T1000 (cell line): ENCODE data around the gene GULP1.
"Not testable (repeated sequence)": the region's sequence is repeated elsewhere in the genome, so short reads cannot be mapped to it uniquely, and the experiment has no call there.

Source experiments
- DNase-seq: peaks from one replicate; lab custom pipeline; 2025; ENCODE audit warnings: mixed read lengths; lab: John Stamatoyannopoulos, UW

GULP1 gene

DNA sequence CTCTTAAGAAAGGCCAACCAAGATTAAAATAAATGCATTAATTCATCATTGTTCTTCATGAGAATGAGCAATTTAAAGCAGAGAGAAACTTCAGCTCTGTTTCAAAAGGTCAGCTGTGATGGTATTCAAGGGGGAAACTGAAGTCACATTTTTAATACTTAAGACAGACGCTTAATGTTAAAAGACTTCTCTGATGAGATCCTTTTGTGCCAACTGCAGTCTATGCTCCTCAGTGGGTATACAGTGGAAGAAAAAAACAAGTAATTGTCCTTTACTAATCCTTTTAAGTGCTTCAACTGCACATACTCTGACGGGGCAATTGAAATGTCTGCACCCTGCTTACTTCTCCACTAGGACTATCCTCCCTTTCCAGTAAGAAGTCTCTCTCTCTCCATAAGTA, 309.7 kb downstream of the GULP1 start:
- no peak for DNase-seq

DNA sequence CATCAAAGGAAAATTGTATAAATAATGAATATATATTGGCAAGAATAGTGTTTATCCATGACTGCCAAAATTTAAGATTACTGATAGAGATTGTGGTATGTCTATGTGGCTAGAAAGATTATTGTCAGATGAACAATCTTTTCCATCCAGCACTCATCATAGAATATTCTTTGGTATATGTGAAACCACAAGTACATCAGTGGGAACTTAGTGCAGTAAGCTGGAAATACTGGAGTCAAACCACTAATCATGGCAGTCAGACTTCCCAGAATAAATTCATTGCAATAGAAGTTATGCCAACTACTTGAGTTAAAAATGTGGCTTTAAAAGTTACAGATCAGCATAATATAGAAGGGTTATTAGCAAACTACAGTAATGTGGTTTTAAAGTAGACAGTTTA, 310.3 kb downstream of the GULP1 start:
- no peak for DNase-seq

DNA sequence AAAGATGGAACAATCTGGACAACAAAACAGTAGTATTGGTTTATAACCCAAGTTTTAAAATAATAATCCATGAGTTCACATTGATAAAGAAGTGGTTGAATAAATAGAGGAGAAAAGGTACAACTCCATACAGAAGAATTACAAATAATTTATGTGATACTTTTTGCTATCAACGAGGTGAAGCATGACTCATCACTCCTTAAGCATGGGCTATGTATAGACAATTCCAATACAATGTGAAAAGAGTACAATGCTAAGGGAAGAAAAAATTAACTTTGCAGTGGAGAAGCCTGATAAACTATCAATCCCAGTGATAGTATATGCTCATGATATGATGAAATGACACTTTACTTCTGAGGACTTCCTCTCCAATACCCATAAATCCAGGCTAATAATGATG, 312.9 kb downstream of the GULP1 start:
- no peak for DNase-seq

DNA sequence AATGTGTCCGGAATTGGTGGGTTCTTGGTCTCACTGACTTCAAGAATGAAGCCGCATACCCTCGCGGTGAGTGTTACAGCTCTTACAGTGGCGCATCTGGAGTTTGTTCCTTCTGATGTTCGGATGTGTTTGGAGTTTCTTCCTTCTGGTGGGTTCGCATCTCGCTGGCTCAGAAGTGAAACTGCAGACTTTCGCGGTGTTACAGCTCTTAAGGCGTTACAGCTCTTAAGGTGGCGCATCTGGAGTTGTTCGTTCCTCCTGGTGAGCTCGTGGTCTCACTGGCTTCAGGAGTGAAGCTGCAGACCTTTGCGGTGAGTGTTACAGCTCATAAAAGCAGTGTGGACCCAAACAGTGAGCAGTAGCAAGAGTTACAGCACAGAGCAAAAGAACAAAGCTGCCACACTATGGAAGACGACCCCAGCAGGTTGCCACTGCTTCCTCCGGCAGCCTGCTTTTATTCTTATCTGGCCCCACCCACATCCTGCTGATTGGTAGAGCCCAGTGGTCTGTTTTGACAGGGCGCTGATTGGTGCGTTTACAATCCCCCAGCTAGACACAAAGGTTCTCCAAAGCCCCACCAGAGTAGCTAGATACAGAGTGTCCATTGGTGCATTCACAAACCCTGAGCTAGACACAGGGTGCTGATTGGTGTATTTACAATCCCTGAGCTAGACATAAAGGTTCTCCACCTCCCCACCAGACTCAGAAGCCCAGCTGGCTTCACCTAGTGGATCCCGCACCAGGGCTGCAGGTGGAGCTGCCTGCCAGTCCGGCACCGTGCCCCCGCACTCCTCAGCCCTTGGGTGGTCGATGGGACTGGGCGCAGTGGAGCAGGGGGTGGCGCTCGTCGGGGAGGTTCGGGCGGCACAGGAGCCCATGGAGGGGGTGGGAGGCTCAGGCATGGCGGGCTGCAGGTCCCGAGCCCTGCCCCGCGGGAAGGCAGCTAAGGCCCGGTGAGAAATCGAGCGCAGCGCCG, 314.2 kb downstream of the GULP1 start:
- DNase-seq: not testable (repeated sequence)

DNA sequence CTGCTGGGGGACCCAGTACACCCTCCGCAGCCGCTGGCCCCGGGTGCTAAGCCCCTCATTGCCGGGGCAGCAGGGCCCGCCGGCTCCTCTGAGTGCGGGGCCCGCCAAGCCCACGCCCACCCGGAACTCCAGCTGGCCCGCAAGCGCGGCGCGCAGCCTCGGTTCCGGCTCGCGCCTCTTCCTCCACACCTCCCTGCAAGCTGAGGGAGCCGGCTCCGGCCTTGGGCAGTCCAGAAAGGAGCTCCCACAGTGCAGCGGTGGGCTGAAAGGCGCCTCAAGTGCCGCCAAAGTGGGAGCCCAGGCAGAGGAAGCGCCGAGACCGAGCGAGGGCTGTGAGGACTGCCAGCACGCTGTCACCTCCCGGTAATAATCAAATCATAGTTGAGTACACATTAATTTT, 314.9 kb downstream of the GULP1 start:
- not testable (repeated sequence) for DNase-seq

DNA sequence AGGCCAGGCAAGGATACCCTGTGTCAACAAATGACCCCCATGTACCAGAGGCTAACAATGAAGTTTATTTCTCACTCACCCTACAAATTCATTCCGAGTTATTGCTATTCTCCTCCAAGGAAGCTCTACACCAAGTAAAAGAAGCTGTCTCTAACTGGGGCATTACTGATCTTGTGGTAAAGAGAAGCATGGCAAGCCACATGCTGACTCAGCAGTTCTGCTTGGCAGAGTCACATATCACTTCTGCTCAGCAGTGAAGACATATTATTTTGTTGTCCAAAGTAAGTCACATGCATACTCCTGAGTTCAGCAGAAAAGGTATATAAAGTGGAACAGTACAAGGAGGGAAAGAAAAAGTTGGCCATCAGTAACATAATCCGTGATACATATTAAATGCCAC, 315.8 kb downstream of the GULP1 start:
- DNase-seq: no peak

DNA sequence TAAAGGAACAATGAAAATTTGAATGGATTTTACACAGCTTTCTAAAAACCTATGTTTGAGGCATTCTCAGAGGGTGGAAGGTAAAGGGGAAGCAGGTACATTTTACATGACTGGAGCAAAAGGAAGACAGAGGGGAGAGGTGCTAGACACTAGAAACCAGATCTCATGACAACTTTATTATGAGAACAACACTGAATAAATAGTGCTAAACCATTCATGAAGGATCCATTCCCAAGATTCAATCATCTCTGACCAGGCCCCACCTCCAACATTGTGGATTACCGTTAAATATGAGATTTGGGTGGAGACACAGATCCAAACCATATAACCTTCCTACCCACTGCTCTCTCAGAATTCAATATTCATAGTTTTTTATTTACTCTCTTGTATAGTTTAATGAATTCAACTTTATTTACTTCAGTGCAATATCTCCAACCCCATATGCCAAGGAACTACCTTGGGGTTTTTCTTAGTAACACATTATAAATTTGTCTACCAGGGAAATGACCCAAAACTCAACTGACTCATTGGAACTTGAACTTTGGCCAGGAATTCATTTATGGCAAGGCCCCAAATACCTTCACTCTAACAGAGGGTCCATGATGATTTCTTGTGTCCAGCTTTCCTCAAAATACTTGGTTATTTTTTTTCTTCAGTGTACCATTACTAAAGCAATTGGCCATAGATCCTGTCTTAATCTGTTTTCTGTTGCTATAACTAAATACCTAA, 317.8 kb downstream of the GULP1 start:
- no peak for DNase-seq

DNA sequence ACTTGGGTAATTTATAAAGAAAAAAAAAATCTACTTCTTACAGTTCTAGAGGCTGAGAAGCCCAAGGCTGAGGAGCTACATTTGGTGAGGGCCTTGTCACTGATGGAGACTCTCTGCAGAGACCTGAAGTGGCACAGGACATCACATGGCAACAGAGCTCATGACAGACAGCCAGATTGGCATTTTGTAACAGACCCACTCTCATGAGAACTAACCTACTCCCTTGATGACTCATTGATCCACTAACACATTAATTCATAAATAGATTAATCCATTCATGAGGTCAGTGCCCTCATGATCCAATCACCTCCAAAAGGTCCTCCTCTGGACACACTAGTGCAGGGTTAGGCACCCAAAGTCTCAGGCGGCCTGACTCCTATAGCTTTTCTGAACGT, 318.4 kb downstream of the GULP1 start:
- DNase-seq: no peak

DNA sequence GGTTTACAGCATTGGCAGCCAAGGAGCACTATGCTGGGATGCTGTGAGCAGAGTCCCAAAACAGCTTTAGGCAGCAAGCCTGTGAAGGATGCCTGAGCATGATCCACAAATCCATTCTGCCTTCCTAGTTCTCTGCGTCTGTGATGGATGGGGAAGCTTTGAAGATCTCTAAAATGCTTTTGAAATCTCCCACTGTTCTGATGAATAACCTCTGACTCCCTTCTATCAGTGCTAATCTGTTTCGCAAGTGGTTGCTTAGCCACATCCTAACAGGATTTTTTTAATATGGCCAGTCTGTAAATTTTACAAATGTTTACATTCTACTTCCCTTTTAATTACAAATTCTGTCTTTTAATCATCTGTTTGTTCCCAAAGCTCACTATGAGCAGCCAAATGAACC, 319.2 kb downstream of the GULP1 start:
- no peak for DNase-seq

DNA sequence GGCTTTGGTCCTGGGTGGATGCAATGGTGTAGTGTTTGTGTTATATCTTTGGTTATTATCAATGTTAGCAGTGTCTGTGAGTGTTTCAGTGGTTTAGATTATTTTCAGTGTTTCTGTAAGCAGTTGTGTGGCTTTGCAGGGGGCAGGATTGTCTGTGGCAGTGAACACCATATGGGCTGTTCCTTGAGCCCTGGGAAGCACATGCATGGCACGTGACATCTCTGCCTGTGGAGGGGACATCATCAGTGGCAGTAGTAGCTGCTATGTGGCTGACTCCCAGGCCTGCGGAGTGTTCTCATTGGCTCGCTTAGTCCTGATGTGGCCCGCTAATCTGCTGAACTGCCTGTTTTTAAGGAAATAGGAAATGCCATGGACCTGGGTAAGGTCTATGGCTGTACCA, 327.5 kb downstream of the GULP1 start:
- no peak for DNase-seq

DNA sequence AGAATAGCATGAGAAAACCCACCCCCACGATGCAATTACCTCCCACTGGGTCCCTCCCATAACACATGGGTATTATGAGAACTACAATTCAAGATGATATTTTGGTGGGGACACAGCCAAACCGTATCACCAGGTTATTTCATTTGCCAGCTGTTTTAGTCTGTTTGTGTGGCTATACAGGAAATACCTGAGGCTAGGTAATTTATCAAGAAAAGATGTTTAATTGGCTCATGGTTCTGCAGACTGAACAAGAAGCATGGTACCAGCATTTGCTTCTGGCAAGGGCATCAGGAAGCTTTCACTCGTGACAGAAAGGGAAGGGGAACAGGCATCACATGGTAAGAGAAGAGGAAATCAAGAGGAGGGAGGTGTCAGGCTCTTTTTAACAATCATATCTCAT, 329.2 kb downstream of the GULP1 start:
- no peak for DNase-seq

DNA sequence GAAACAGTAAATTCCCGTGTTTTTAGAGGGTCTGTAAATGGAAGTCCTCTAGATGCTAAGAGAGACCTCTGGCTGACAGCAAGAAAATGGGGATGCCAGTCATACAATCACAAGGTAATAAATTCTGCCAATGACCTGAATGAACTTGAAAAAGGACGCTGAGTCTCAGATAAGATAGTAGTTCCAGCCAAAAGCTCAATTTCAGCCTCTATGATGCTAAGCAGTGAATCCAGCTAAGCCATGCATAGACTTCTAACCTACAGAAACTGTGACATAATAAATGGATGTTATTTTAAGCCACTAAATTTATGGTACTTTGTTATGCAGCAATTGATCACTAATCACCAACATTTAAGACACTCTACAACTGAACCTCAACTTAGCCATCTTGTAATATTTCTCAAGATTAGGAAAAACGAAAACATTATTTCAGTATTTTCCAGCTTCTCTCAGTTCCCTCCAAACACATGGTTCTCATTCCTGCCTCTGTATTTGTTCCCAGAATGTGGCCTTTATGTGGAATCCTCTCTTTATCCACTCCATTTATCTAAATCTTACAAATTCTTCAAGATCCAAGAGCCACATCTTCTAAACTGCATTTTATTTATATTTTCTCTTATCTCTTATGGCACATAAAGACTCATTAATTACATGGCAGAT, 331.1 kb downstream of the GULP1 start:
- no peak for DNase-seq

DNA sequence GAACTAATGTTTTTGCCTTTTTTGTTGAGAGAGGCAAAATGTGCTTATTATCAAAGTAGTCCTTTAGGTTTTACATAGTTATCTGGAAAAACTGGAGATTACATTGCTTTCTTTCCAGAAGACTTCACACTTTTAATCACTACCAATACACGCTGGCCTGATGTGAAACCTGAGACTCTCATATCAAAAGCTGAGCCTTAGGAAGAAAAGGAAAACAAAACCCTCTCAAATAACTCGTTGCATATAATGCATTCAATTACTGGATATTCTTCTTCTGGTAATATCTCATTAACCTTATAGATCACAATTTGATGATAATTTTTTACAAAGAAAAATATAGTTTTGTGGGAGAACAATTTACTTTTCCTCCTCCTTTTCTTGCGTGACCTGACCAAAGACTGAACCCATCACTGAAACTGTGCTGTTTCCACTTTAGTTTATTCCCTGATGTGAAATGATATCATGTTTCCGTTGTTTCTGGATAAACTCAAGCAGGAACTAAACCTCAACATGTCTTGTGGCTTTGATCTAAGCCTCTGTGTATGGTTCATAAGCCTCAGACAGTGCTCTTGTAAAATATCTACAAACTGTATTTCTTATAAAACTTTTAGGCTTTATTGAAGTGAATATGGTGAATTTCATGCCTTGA, 332.4 kb downstream of the GULP1 start:
- DNase-seq: no peak

DNA sequence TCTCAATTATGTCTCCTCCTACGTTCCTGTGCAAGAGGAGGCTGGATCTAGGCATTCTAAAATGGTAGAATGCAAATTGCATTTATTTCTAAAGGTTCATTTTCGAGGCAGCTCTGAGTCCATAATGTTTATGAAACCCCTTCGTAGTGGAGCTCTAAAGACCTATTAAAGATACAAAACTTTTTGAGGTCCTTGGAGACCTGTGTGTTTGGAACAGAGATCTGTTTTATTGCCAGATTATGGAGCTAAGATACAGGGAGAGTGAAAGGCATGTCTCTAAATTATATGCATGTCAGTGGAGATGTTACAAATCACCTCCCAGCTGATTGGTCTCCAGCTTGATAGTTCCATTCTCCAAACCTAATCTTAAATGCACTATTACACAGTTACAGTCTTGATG, 335.8 kb downstream of the GULP1 start:
- DNase-seq: no peak

DNA sequence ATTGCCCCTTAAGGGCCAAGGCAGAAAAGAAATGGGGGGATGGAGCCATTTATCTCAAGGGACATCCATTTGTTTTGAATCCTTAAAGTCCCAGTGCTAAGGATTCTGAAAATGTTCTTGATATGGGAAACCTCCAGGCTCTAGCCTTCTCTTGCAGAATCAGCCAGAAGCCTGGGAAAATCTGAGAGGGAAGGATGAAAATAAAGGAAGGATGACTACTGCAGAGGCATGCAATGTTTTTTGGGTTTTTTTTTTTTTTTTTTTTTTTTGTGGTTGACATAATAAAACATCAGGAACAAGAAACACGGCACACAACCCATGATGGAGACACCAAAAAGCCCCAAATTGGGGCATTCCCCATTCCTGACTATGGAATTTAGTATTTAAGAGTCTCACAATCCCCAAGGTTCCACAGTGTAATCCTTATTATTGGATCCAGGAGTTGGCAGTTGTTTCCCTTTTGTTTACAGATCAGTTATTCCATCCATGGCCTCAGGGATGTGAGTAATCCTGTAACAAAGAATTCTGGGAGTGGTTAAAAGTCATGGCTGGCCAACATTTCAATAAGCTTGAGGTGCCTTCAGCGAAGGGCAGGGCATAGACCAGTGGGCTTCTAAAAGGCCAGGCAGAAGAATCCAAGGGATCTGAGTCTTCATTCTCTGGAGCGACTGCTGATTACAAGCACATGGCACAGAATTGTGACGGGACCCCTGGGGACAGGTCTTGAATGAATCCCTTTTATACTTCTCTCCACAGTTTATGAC, 337.5 kb downstream of the GULP1 start:
- peak; percentile 43 for DNase-seq

DNA sequence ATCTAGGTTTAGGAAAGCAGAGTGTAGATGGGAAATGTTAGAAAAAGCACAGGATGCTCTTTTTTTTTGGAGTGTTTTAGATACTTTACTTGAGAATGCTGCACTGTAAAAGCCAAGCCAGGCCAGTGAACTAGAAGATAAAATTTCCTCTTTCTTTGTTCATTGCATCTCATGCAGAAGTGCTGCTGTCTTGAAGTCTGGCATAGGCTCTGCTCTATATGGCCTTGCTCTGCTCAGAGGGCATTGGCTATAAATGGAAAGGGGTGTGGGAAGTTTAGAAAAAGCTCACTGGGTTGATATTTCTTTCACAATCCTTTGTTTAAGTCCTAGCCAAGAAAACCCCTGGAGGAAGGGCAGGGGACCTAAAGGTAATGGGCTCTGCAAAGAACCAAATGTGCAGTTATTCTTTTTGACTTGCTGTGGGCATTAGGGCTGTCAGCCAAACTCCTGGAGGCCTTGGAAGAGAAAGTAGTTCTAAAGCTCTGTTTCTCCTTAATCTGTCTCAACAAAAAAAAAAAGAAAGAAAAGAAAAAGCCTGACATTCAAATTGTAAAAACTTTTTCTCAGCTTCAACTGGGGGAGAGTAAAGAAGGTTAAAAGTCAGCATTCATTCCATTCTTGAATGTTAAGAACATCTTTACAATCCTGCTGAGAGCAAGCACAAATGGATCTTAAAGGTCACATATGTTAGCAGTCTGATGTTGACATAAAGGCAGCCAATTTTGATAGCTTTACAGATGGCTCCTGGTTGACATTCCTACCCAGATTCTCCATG, 338.3 kb downstream of the GULP1 start:
- DNase-seq: no peak

DNA sequence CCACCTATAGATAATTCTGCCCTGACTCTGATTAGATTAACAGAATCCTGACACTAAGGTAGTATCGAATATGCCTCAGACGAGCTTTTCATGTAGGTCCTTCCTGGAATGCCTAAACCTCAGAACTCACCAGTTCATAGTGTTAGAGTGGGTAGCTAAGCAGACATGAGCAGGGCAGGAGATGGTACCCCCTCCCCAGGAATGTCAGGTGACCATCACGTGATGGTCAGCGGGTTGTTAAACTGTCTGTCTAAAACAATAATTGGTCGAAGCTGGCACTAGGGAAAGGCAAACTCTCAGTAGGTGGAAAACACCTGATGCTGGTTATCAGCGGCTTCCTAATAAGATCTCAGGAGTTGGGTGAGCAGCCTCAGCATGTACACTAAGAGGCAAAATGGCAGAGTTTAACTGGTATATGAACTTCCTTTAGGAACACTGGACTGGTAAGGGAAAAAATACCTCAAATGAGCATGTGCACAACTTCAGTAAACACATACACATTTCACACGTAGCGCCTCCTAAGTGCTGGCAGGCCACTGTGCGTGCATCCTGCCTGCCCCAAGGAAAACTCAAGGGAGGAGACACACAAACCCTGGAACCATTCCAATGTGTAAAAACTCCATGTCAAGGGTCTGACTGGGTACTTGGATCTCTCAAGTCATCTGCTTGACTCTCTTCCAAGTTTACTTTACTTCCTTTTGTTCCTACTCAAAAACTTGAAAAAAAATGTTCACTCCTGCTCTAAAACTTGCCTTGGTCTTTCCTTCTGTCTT, 339.5 kb downstream of the GULP1 start:
- DNase-seq: no peak

DNA sequence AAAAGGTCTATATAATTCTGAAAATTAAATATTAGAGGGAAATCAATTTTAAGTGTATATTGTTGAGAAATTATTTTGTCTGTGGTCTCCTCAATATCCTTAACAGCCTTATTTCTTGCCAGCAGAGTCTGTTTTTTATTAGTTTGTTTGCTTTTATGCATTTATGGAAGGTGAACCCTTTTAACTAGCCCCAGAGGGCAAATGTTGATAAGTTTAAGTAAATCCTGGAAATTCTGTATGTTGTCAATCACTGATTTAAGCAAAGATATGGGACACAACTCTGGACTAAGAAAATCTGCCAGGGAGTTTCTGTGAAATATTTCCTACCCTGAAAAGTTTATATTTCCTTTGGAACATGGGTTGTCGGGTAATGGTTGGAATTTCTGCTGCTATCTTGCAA, 343.0 kb downstream of the GULP1 start:
- no peak for DNase-seq
